HG03139 (cell line): ENCODE data around the gene EVI5.
A peak's percentile ranks its signal among the peaks of the same experiment; 100 is the strongest.

ENCODE experiments used
- ATAC-seq: cut with Tn5 transposase; IDR thresholded peaks from one replicate; pipeline ENCODE4 v1.9.1; 2021; ENCODE audit not compliant: unreplicated experiment

Gene EVI5

GRCh38 chr1:92486251-92487077 is 298.4 kb downstream of the EVI5 start, which contains the start of gene GFI1:
Gene GFI1 (minus strand): TSS chr1:92486925. CDS start chr1:92483487, 3,438 bp downstream.
- ATAC-seq = peak; percentile 16

DNA sequence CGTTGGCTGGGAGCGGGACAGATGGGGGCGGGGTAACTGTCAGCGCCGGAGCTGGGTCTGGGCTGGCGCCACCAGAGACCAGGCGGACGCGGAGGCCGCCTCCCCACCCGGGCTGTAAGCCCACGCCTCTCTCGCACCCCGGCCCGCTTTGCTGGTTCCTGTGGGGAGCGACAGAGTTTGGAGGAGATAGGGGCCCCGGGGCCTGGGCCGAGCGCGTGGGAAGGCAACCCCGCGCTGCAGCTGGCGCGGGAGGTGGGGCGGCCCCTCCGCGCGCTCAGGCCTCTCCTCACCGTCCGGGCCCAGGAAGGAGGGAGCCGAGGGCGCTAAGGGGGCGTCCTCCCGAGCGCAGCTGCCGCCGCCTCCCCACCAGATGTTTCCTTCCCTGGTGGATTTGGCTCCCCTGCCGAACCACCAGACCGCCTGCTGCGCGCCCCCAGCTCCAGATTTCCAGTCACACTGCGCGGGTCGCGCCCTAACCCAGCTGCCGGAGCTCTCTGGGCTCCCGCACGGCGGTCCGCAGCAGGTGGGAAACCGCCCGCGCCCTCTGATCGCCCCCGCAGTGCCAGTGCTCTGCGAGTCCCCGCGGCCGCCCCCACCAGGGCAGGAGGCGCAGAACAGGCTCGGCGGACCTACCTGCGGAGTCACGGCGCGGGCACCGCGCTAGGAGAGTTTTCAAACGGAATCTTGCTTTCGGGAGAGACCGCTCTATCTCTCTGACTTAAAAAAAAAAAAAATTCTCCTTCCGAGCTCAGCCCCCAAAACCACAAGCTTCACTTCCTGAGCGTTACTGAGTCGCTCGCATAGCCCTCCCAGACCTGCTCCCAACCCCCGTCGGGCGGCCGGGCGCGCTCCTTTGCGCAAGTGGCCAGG is 299.3 kb downstream of the EVI5 start:
- ATAC-seq = peak; percentile 42

GRCh38 chr1:92484472-92485380 is 300.2 kb downstream of the EVI5 start:
- peak; percentile 18 for ATAC-seq

DNA sequence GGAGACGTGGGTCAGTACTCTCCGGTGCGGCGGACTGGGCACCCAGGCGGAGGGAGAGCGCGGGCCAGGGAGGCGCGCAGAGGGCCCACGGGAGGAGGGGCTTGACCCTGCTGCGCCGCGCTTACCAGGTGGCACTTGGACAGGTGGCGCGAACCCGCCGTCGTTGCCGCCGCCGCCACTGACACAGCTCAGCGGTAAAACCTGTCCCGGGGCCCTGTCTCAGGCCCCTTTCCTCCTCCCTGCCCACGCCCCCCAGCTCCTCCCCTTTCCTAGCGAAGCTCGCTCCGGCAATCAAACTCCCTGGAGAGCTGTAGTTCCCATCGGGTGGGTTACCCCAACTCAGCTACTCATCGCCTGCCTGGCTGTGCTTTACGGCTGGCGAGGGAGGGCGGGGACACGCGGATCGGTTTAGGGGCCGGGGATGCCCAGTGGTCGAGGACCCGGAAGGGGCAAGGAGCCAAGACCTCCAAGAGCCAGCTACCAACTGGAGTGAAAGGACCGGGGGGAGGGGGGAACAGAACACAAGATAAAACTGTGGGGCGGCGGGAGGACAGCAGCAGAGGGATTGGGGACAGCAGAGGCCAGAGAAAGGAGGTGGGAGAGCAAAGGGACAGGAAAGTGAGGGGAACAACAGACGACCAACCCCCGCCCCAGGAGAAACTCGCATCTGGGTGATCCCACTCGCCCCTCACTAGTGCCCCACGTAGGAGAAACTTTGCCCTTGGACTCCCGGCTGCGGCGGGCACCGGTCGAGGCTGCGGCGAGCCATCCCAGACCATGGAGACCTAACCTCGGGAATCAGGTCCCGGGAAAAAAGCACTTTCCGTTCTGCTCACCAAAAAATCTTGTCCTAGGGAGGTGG is 301.1 kb downstream of the EVI5 start:
- no peak for ATAC-seq

GRCh38 chr1:92482665-92483609 is 302.0 kb downstream of the EVI5 start:
- ATAC-seq = no peak

GRCh38 chr1:92481971-92482664 is 302.8 kb downstream of the EVI5 start:
- ATAC-seq = no peak

DNA sequence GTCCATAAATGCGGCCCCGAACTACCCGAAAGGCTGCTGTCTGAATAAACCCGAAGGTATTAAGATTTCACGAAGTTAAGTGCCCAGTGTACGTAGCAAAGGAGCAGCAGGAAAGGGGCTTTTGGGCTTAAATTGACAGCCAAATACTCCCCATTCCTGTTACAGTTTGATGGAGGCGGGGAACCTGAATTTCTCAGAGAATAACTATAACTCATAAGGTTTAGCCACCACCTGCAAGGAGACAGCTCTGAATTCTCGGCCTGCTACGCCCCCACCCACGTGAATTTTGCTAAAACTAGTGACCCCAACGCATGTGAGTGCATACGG is 303.3 kb downstream of the EVI5 start:
- ATAC-seq = no peak

DNA sequence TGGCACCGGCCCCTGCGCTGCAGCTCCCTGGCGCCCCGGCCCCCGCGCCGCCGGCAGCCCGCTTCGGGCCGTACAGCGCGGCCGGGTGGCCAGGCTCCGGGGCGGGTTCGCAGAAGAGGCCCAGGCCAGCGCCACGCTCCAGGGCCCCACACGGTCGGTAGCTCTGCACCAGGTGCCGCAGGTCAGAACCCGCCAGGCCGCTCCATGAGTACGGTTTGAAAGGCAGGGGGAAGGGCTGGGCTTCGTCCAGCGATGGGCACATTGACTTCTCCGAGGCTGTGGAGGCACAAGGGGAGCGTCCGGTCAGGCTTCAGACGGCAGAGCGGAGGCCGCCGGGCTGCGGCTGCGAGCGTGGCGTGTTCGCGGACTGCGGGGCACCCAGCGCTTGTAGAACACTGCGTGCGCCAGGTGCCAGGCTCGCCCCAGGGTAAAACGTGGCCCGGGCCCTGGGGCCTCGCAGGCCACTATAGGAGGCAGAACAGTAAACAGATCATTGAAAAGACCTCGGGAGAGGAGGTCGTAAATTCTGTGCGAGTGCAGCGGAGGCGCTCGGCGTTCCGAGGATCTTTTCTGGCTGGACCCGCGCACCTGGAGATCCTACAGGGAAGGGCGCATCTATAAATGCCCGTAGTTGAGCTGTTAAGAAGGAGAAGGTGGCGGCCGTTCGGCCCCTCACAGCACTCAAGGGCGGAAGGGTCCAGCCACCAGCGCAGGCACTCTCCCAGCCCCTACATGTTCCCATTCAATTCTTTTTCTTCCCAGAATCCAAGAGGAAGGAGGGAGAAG is 303.9 kb downstream of the EVI5 start:
- ATAC-seq = no peak

DNA sequence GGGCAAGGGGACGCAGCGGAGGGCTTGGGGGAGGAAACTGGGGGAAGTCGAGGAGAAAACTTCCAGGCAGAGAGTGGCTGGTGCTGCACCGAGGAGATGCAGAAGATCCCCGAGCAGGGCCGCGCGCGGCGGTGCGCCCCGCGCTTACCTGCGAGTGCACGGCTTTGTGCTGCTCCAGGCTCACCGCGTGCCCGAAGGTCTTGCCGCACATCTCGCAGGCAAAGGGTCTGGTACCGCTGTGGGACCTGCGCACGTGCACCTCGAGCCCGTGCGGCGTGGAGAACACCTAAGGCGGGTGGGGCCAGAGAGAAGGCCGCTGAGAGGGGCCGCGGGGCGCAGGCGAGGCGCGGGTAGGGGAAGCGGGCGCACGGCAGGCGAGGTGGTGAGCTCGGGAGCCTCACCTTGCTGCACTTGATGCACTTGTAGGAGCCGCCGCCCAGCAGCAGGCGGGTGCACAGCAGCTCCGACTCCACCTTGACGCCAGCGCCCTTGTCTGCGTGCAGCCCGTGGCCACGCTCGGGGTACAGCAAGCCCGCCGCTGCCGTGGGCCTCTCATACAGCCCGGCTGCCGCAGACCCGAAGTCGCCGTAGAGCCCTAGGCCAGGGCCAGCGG is 304.6 kb downstream of the EVI5 start:
- ATAC-seq = no peak

DNA sequence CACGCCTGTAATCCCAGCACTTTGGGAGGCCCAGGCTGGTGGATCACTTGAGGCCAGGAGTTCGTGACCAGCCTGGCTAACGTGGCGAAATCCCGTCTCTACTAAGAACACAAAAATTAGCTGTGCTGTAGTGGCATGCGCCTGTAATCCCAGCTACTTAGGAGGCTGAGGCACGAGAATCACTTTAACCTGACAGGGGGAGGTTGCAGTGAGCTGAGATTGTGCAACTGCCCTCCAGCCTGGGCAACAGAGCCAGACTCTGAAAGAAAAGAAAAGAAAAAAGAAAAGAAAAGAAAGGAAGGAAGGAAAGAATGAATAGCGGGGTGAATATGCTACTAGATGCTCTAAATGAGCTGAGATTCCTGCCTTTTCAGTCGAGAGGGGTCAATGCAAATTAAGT is 305.3 kb downstream of the EVI5 start:
- no peak for ATAC-seq

- no peak for ATAC-seq
Measured at GRCh38 chr1:92478393-92478792, 306.5 kb downstream of the EVI5 start.

DNA sequence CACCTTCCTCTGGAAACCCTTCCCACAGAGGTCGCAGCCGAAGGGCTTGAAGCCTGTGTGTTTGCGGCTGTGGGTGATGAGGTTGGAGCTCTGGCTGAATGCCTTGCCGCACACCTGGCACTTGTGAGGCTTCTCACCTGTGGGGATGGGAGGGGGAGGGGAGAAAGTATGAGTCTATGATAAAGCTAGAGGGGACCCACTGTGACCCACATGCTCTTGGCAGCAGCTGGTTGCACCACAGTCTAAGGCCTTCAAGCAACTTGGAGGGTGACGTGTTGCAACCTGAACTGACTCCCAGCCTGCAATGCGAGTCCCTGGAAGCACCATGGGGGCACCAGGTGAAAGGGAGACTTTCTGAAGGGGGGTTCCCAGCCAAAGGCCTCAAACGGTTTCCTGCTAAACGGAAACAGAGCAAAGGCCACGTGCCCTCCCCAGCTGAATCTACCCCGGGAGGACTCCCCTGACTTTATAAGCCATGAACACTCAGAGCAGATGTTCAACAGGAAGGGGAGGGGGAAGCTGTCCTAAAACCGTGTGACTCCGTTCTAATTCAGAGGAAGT is 308.8 kb downstream of the EVI5 start:
- peak; percentile 50 for ATAC-seq

- ATAC-seq = no peak
Measured at GRCh38 chr1:92475029-92475428, 309.9 kb downstream of the EVI5 start.

DNA sequence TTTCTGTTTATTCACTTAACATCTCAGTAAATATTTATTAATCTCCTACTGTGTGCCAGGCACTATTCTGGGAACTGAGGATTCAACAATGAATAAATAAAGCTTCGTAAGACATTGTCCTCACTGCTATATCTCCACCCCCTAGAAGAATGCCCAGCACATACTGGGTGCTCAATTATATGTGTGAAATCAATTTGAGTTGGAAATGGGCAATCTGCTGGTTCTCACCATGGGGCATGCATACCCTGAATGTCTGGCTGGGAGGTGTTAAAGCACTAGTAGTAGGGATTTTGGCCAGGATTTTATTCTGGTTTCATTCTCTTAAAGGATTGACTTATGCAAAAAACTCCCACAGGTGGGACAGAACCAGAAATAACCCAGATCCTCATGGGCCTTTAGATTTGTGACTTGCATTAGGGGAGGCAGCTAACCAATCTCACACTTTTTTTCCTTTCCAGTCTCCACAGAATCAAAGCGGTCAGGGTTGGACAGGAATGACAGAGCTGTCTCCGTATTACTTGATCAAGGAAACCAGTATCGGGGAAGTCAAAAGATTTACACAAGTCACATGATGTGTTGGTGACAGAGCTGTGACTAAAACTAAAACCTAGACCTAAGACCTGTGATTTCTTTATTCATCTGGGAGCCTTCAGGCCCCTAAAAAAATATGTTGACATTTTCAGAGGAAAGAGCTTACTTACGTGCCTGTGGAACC is 311.0 kb downstream of the EVI5 start:
- peak; percentile 43 for ATAC-seq

- no peak for ATAC-seq
Measured at GRCh38 chr1:92470216-92470615, 314.7 kb downstream of the EVI5 start.

DNA sequence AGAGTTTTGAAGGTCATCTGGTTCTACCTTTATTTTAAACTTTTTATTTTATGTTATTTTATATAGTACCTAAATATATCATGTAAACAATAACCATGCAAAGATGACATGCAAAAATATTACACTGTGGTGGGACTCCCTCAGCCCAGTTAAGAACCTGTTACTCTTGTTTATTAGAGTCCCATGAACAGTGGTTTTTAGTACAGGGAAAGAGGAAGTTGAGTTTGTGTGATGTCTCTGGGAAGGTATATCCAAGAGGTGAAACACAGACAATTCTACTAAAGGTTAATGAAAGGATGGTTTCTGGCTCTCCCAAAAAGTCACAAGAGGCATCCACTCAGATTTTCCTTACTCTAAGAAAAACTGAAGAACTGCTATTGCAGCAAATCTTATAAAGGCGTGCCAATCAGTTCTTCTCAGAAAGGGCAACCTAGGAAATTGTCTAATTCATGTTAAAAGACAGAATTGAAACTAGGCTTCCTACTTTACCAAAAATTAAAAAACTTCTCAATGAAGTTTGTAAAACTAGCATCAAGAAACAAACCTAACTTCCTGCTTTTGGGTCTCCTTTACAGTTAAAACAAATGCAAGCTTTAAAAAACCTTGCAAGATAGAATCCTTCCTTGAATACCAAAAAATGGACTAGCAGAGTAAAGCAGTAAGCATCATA is 318.1 kb downstream of the EVI5 start:
- no peak for ATAC-seq
